ENCODE measurements around the gene TACR2. TPM values are rescaled to one million over a fixed set of nuclear protein-coding genes. Genes with fewer than 3 reads are reported as not detected.
A peak's percentile ranks its signal among the peaks of the same experiment; 100 is the strongest.

Gene TACR2
- total RNA-seq, 1 donor from 2014 or later: 1.2 TPM

GRCh38 chr10:69375307-69376151 is 41.2 kb downstream of the TACR2 start:
- Histone ChIP-seq H3K9me3 (no peaks in the 10 kb centered on the region), H3K4me1 (peaks cover 40% of the 10 kb centered on the region), H3K36me3 (peaks cover 84% of the 10 kb centered on the region), H3K27ac (no peak overlapping the region), H3K4me3 (no peak overlapping the region), H3K27me3 (ENCODE audit: low read depth) (no peaks in the 10 kb centered on the region)
- DNase-seq: no peak
- intact Hi-C loops (cut with DNase I): no loop called here
- peak; percentile 60 to 76 for ATAC-seq
- TF ChIP-seq CTCF (IDR thresholded peaks at IDR 0.05): no peak

- H3K36me3 ChIP-seq: peaks cover 84% of the 10 kb centered on the region
- H3K9me3 ChIP-seq: no peaks in the 10 kb centered on the region
- intact Hi-C loops (cut with DNase I): no loop called here
- H3K27ac ChIP-seq: no peak overlapping the region
- no peak for TF ChIP-seq CTCF (IDR thresholded peaks at IDR 0.05)
- DNase-seq (no peak), ATAC-seq (no peak)
- H3K4me3 ChIP-seq: no peak overlapping the region
- H3K4me1 ChIP-seq: peaks cover 40% of the 10 kb centered on the region
- no peaks in the 10 kb centered on the region for H3K27me3 ChIP-seq (ENCODE audit: low read depth)
Observed at GRCh38 chr10:69374931-69375306, 41.8 kb downstream of the TACR2 start.

DNA sequence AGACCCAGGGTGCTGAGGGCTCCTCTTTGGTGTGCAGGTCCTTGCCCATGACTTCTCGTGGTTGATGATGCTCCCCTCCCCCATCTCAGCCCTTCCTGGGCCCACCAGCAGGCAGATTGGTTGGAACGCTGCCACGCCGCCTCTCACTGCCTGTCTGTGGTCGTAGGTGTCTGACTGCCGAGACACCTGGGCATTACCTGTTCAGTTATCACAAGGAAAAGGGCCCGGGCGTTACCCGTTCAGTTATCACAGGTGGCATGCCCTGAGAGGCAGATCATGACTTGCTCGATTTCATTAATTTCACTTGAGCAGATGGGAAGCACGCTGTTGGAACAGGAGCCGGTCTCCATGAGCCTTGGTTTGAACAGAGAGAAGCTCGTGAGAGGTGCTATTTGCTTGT is 42.5 kb downstream of the TACR2 start:
- ATAC-seq (no peak), DNase-seq (no peak)
- Histone ChIP-seq H3K4me1 (peaks cover 40% of the 10 kb centered on the region), H3K27ac (no peak overlapping the region), H3K36me3 (peaks cover 84% of the 10 kb centered on the region), H3K9me3 (no peaks in the 10 kb centered on the region), H3K4me3 (no peak overlapping the region), H3K27me3 (ENCODE audit: low read depth) (no peaks in the 10 kb centered on the region)
- intact Hi-C loops (cut with DNase I): no loop called here
- no peak for TF ChIP-seq CTCF (IDR thresholded peaks at IDR 0.05)

DNA sequence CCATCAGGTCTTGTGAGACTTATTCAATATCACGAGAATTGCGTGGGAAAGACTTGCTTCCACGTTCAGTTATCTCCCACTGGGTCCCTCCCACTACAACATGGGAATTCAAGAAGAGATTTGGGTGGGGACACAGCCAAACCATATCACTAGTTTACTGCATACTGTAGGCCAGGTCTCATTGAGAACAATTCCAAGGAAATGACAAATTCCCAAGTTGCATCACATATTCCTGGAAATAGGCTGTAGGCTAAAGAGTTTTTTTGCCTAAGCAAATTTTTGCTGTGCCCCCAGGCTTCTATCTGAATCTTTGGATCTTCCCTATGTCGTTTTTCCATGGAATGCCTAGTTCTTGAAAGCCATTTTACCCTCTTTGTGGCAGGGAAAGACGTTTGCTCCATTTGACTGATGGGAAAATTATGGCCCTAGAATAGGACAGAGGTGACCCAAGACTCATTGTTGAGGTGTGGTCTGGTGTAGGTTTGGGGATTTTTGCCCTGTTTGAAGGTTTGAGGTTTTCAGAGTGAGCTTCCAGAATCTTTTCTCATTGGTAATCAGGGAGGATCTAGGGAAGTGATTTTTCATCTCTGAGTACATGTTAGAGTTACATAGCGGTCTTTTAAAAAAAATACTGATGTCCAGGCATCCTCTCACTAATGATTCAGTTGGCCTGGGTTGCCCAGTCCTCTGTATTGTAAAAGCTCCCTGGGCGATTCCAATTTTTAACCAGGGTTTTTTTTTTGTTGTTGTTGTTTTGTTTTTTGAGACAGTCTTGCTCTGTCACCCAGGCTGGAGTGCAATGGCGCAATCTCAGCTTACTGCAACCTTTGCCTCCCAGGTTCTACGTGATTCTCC is 44.4 kb downstream of the TACR2 start:
- intact Hi-C loops (cut with DNase I): no loop called here
- Histone ChIP-seq H3K27ac (no peak overlapping the region), H3K36me3 (peaks cover 83% of the 10 kb centered on the region), H3K27me3 (ENCODE audit: low read depth) (no peaks in the 10 kb centered on the region), H3K4me3 (no peak overlapping the region), H3K9me3 (no peaks in the 10 kb centered on the region), H3K4me1 (peaks cover 27% of the 10 kb centered on the region)
- ATAC-seq (no peak), DNase-seq (no peak)
- no peak for TF ChIP-seq CTCF (IDR thresholded peaks at IDR 0.05)

GRCh38 chr10:69367469-69367868 is 49.2 kb downstream of the TACR2 start:
- intact Hi-C loops (cut with DNase I): no loop called here
- no peak overlapping the region for H3K4me3 ChIP-seq
- no peak for ATAC-seq
- no peaks in the 10 kb centered on the region for H3K27me3 ChIP-seq (ENCODE audit: low read depth)
- DNase-seq: no peak
- no peaks in the 10 kb centered on the region for H3K9me3 ChIP-seq
- peaks cover 7% of the 10 kb centered on the region for H3K4me1 ChIP-seq
- no peak for TF ChIP-seq CTCF (IDR thresholded peaks at IDR 0.05)
- no peak overlapping the region for H3K27ac ChIP-seq
- peaks cover 90% of the 10 kb centered on the region for H3K36me3 ChIP-seq

All from lower lobe of right lung (tissue), 2 donors.